Measurements from ENCODE around the gene DSCAML1. TPM values are rescaled to one million over a fixed set of nuclear protein-coding genes. Genes with fewer than 3 reads are reported as not detected.
A peak's percentile ranks its signal among the peaks of the same experiment; 100 is the strongest.

Gene DSCAML1
- total RNA-seq, 1 experiment from 2014 or later, result not detected

DNA sequence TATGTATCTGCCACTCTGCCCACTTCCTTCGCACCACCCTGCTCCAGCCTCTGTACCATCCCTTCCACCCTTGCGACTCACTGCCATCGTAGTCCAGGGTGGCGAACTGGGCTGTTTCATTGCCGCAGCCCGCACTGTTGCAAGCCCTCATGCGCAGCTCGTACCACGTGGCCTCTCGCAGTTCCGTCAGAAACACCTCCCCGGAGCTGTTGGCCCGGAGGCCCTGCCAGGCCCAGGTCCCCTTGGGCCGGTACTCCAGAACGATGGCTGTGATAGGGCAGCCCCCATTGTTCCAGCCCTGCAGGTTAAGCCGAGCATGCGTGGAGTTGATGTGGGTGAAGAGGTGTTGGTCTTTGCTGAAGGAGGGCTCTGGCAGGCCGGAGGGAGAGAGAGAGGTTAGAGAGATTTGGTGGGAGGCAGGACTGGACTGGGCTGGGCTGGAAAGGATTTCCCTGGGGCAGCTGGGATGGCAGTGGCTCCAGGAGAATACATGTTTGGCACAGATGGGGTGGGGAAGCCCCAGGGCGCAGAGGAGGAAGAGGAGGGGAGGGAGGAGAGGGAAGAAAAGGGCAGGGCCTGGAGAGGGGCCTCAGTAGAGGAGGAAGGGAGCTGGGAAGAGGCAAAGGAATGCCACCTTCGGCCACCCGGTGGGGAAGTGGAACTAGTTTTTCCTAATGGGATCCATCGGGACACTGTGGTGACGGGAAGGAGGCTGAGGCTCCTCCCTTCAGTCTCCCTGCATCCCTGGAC lies 359.8 kb downstream of the DSCAML1 start:
- no peak for DNase-seq (ENCODE audit: low read depth)

DNA sequence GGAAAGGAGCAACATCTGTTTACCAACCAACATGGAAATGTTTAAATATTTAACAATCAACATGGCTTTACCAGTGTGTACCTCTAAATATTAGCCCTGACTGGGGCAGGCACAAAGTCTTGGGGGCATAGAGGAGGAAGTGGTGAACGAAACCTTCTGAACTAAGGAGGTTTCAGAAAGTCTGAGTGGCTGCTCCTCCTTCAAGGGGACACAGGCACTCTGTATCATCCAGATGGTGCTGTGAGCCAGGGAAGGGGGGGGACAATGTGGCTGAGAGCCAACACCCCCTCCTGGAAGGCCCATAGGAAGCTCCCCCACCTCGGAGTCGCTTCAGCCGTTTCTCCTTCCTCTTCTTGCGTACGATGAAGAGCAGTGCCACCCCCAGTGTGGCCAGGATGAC lies 361.7 kb downstream of the DSCAML1 start:
- no peak for DNase-seq (ENCODE audit: low read depth)

GRCh38 chr11:117434481-117434880 lies 362.5 kb downstream of the DSCAML1 start:
- no peak for DNase-seq (ENCODE audit: low read depth)

- no peak for DNase-seq (ENCODE audit: low read depth)
Measured at GRCh38 chr11:117433717-117434116, 363.3 kb downstream of the DSCAML1 start.

DNA sequence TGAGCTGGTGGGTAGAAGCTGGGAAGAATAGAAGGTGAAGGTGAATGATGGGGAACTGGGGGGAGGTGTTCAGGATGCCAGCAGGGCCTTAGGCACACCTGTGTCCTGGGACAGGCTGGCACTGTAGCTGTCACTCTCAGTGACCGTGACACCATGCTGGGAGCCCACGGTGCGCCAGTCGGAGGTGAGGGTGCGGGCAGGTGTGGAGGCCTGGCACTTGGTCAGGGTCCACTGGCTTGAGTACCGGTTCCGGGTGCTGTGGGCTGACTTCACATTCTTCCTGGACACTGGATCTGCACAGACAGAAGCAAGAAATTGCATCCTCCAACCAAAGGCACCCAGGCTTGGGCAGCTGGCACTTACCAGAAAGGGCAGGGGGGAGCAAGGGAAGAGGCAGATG lies 365.6 kb downstream of the DSCAML1 start:
- no peak for DNase-seq (ENCODE audit: low read depth)

GRCh38 chr11:117430293-117430955 lies 366.6 kb downstream of the DSCAML1 start:
- DNase-seq (ENCODE audit: low read depth), result no peak

- no peak for DNase-seq (ENCODE audit: low read depth)
Measured at GRCh38 chr11:117428856-117429229, 368.2 kb downstream of the DSCAML1 start.

DNA sequence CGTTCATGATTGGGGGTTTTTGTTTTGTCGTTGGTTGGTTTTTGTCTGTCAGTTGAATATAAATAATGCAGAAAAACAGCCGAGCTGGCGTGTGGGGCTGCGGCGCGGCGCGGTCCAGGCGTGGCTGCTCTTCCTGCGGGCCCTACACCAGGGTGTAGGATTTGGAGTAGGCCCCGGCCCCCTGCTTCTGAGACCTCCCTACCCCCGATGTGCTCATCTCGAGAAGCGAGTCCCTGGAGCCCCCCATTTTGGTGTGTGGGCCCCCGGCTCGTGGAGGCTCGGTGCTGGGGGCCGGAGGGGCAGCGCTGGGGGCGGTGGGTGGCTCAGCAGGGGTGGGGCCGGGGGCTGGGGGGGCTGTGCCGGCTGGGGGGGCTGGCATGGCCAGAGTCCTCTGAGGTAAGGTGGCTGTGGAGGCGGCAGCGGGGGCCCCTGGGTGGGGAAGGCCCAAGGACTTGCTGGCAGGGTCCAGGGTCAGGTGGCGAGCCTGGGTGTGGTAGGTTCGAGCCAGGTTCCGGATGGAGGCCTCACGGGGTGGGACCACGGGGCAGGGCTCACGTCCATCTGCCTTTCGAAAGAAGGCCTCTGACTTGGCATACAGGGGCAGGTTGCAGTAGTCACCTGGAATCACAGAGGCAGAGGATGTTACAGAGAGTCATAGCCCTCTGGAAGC lies 368.7 kb downstream of the DSCAML1 start:
- DNase-seq (ENCODE audit: low read depth), result no peak

GRCh38 chr11:117427356-117427874 lies 369.6 kb downstream of the DSCAML1 start:
- no peak for DNase-seq (ENCODE audit: low read depth)

DNA sequence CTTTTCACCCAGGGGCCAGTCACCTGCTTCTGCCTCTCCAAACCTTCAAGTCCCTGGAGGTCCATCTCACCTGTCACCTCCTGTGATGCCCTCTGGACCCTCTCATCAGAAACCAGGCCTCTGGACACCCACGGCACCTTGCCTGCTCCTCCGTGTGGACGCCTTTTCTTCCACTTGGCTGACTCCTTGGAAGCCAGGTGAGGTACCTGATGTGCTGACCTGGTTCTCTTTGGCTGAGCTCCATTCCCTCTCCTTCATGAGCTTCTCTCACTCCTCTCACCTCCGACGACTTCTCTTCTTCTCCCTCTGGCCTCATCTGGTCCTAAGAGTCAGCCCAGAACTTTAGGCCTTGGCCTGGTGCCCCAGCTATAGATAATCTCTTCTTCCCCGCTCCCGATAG lies 370.1 kb downstream of the DSCAML1 start:
- no peak for DNase-seq (ENCODE audit: low read depth)

DNA sequence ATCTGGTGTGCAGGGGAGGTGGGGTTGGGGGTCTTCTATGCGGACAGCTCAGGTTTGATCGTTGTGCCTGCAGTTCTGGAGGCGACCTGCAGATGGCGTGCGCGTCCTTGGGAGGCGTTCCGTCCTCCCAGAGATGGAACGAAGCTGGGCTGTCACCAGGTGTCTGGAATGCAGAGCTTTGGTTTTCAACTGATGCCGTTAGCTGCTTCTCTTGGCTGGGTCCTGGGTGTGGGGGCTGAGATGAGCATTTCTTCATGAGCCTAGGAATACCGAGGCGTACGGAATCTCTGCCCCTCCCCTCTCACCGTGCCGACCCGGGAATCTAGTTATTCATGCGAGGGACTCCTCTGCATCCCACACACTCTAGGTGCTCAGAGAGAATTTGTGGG lies 370.7 kb downstream of the DSCAML1 start:
- DNase-seq (ENCODE audit: low read depth), result peak; percentile 38

DNA sequence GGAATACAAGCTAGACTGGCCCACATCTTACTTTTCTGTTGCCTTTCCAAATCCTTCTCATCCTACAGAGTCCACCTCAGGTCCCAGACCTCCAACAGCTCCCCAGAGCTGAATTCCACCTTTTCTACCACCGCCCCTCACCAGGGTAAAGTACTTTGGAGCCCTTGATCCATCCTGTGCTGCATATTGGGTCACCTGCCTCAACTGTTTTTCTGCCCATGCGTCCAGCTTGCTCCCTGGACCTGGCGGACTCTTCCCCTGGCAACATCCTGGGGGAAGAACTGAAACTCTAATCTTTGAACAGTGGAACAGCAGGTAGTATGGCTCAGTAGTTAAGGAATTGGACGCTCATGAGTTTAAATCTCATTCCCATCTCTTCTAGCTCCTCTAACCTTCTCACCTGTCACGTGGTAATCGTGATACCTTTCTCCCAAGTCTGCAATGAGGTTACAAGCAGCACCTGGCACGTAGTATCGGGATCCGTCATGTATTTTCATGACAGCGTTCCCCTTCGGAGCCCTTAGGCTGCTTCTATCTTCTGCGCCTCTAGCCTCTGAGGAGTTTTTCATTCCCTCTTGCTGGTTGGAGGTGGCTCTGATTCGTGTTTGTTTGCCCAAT lies 371.2 kb downstream of the DSCAML1 start:
- no peak for DNase-seq (ENCODE audit: low read depth)

GRCh38 chr11:117424781-117425180 lies 372.2 kb downstream of the DSCAML1 start:
- DNase-seq (ENCODE audit: low read depth), result no peak

- DNase-seq (ENCODE audit: low read depth), result no peak
Measured at GRCh38 chr11:117423046-117423575, 373.9 kb downstream of the DSCAML1 start.

- DNase-seq (ENCODE audit: low read depth), result no peak
Measured at GRCh38 chr11:117421476-117421875, 375.5 kb downstream of the DSCAML1 start.

- DNase-seq (ENCODE audit: low read depth), result peak; percentile 31
Measured at GRCh38 chr11:117421041-117421440, 376.0 kb downstream of the DSCAML1 start.

- no peak for DNase-seq (ENCODE audit: low read depth)
Measured at GRCh38 chr11:117420598-117420997, 376.4 kb downstream of the DSCAML1 start.

DNA sequence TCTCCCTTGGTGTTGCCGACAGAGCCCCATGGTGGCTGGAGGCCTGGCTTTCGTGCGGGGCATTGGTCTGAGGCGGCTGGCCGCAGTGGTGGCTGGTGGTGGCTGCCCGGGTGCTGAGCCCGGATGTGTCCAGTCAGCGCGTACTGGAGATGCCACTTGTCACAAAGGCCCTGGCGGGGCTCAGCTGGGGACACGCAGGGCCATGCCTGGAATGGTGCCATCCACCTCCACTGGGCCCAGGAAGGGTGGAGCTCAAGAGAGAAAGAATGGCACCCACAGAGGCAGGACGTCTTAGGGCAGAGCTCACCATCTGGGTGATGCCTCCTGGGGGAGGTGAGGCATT lies 376.9 kb downstream of the DSCAML1 start:
- DNase-seq (ENCODE audit: low read depth), result no peak

- no peak for DNase-seq (ENCODE audit: low read depth)
Measured at GRCh38 chr11:117419482-117420142, 377.4 kb downstream of the DSCAML1 start.

DNA sequence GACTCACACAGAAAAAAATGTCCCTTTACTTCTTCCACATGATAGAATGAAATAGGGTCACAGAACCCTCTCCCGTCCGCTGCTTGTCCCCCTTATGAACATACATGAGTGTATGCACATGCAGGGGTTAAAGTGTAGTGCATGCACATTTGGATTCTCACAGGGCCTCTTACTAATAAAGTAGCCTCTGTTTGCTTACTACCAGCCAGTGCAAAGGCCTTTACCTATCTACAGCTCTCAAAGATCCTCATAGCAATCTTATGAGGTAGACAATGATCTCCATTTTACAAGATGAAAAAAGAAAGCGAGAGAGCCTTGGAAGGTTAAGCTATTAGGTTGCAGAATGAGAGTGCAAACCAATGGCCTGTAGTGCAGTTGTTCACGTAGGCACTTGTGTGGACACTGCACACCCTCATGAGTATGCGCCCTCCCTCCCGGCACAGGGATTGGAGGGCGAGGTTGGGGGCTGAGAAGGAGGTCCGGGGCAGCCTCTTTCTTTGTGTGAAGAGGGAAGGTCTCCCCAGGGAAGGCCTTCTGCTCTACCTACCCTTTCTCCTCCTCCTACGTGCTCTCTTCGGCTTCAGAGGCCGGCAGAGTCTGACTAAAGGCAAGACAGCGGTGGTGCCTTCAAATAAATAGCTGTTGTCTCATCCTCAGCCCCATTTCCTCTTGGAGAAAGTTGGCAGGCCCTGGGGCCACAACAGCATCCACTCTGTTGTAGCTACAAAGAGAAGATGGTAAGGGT lies 378.1 kb downstream of the DSCAML1 start:
- DNase-seq (ENCODE audit: low read depth), result no peak

All from HT1080 (cell line).